Endodermal cell (in vitro differentiated cells): ENCODE measurements around the gene RAD51. TPM values are rescaled to one million over a fixed set of nuclear protein-coding genes. Genes with fewer than 3 reads are reported as not detected.

Experiments used
- DNase-seq: peaks from one replicate; pipeline ENCODE4 v3.0.0-alpha.2; 2017
- H3K27ac ChIP-seq: 2 replicates; pipeline ENCODE4 v1.5.1; 2013; ENCODE audit warnings: mild to moderate bottlenecking, low read depth, low read length, moderate library complexity
- H3K27me3 ChIP-seq: 2 replicates; pipeline ENCODE4 v1.6.1; 2013; ENCODE audit warnings: mild to moderate bottlenecking, low read length, moderate library complexity; ENCODE audit not compliant: insufficient read depth, control insufficient read depth, poor library complexity, severe bottlenecking
- H3K36me3 ChIP-seq: 2 replicates; pipeline ENCODE4 v1.7.0; 2013; ENCODE audit warnings: mild to moderate bottlenecking, low read length, moderate library complexity; ENCODE audit not compliant: control insufficient read depth, insufficient read depth
- H3K4me1 ChIP-seq: one replicate; pipeline ENCODE4 v1.7.0; 2013; ENCODE audit warnings: low read length; ENCODE audit not compliant: control insufficient read depth, insufficient read depth
- H3K4me3 ChIP-seq: 2 replicates; pipeline ENCODE4 v1.5.1; 2013; ENCODE audit warnings: mild to moderate bottlenecking, low read length, moderate library complexity
- H3K9ac ChIP-seq: 2 replicates; pipeline ENCODE4 v1.6.1; 2013; ENCODE audit warnings: mild to moderate bottlenecking, low read length, moderate library complexity; ENCODE audit not compliant: poor library complexity, severe bottlenecking; ENCODE audit errors: extremely low read depth
- H3K9me3 ChIP-seq: 2 replicates; pipeline ENCODE4 v1.6.1; 2013; ENCODE audit warnings: mild to moderate bottlenecking, low read length, moderate library complexity; ENCODE audit not compliant: control insufficient read depth
- H3K27ac Mint-ChIP-seq: 2 replicates; pipeline ENCODE4 v1.8.0; 2020; ENCODE audit warnings: mixed read lengths
- H3K27me3 Mint-ChIP-seq: 2 replicates; pipeline ENCODE4 v1.8.0; 2021; ENCODE audit warnings: mild to moderate bottlenecking, mixed read lengths; ENCODE audit not compliant: insufficient read depth
- H3K36me3 Mint-ChIP-seq: 2 replicates; pipeline ENCODE4 v1.8.0; 2020; ENCODE audit warnings: low read depth, mixed read lengths
- H3K4me1 Mint-ChIP-seq: 2 replicates; pipeline ENCODE4 v1.8.0; 2020; ENCODE audit warnings: mixed read lengths
- H3K4me3 Mint-ChIP-seq: 2 replicates; pipeline ENCODE4 v1.8.0; 2020; ENCODE audit warnings: mild to moderate bottlenecking, moderate library complexity, mixed read lengths
- H3K9me3 Mint-ChIP-seq: 2 replicates; pipeline ENCODE4 v1.8.0; 2020; ENCODE audit warnings: mild to moderate bottlenecking, mixed read lengths
- CTCF ChIP-seq: fragments of 200-600 bp; sonication (generic); conservative IDR thresholded peaks from 2 replicates; pipeline ENCODE4 v1.5.0; 2021; ENCODE audit warnings: antibody characterized with exemption, mild to moderate bottlenecking
- WGBS, 2 experiments: methylation state at CpG; one replicate each; pipeline versions ENCODE4 v1.1.5 to v1.1.7; 2013; ENCODE audit warnings: missing lambda C conversion rate in 2 of 2, mixed read lengths in 1 of 2; ENCODE audit not compliant: insufficient coverage in 1 of 2, insufficient read length in 1 of 2; 5-methylcytosine and 5-hydroxymethylcytosine counted together
- total RNA-seq, 2 donors: library from RNA; stranded (reverse); fragmentation: NEBNext Ultra II Directional in 1 of 2; extraction: Animal tissue kit (Norgen Biotek cat#: 25700) in 1 of 2; gene quantifications; 2 replicates in 1 of 2; 3 replicates in 1 of 2; pipeline ENCODE4 v1.2.1, GENCODE V29; 2021

RAD51 gene
- total RNA-seq, 2 donors from 2014 or later: 34.1 to 50.9 TPM

GRCh38 chr15:40769274-40770146 lies 74.5 kb downstream of the RAD51 start, which contains the start of gene C15orf62:
C15orf62 (plus strand) TSS chr15:40769980; CDS start chr15:40770496, 516 bp downstream.
- Mint-ChIP-seq H3K4me1 (peaks cover 18% of the 10 kb centered on the region), H3K9me3 (no peaks in the 10 kb centered on the region), H3K4me3 (no peak within 1 kb of the TSS), H3K36me3 (peaks cover 6% of the 10 kb centered on the region), H3K27ac (peak within 1 kb of the TSS; percentile 64), H3K27me3 (no peaks in the 10 kb centered on the region)
- no peak for DNase-seq
- Histone ChIP-seq H3K9me3 (no peaks in the 10 kb centered on the region), H3K9ac (no peak within 1 kb of the TSS), H3K4me3 (no peak within 1 kb of the TSS), H3K27ac (no peak within 1 kb of the TSS), H3K4me1 (peaks cover 8% of the 10 kb centered on the region), H3K36me3 (peaks cover 9% of the 10 kb centered on the region), H3K27me3 (no peaks in the 10 kb centered on the region)
- TF ChIP-seq CTCF: no peak
- 92 to 94% methylated on average over 15 to 28 of the region's 28 CpGs for whole genome bisulfite sequencing, 2 experiments

GRCh38 chr15:40770147-40770721 lies 75.3 kb downstream of the RAD51 start:
- Histone ChIP-seq H3K36me3 (peaks cover 15% of the 10 kb centered on the region), H3K27me3 (no peaks in the 10 kb centered on the region), H3K27ac (no peak overlapping the region), H3K9me3 (no peaks in the 10 kb centered on the region), H3K9ac (no peak overlapping the region), H3K4me1 (peaks cover 8% of the 10 kb centered on the region), H3K4me3 (no peak overlapping the region)
- no peaks in the 10 kb centered on the region for H3K27me3 Mint-ChIP-seq
- peaks cover 13% of the 10 kb centered on the region for H3K36me3 Mint-ChIP-seq
- no peak for DNase-seq
- peaks cover 11% of the 10 kb centered on the region for H3K4me1 Mint-ChIP-seq
- TF ChIP-seq CTCF: no peak
- WGBS, 2 experiments: 84 to 94% methylated on average over 7 to 17 of the region's 17 CpGs
- no peak overlapping the region for H3K27ac Mint-ChIP-seq
- no peak overlapping the region for H3K4me3 Mint-ChIP-seq
- no peaks in the 10 kb centered on the region for H3K9me3 Mint-ChIP-seq

- Mint-ChIP-seq H3K36me3 (peaks cover 19% of the 10 kb centered on the region), H3K27ac (no peak overlapping the region), H3K4me3 (no peak overlapping the region), H3K9me3 (no peaks in the 10 kb centered on the region), H3K27me3 (no peaks in the 10 kb centered on the region), H3K4me1 (peaks cover 1% of the 10 kb centered on the region)
- 95 to 96% methylated on average over 4 to 5 of the region's 5 CpGs for WGBS, 2 experiments
- H3K36me3 ChIP-seq: peaks cover 18% of the 10 kb centered on the region
- TF ChIP-seq CTCF: no peak
- H3K9me3 ChIP-seq: no peaks in the 10 kb centered on the region
- DNase-seq: no peak
- H3K9ac ChIP-seq: no peak overlapping the region
- H3K27ac ChIP-seq: no peak overlapping the region
- no peaks in the 10 kb centered on the region for H3K27me3 ChIP-seq
- no peak overlapping the region for H3K4me3 ChIP-seq
- H3K4me1 ChIP-seq: peaks cover 2% of the 10 kb centered on the region
These were observed 76.3 kb downstream of the RAD51 start for GRCh38 chr15:40771242-40771641.
